Stomach smooth muscle (tissue), 2 donors: ENCODE data around the gene HNRNPA3.
"Not testable (repeated sequence)": the region's sequence is repeated elsewhere in the genome, so short reads cannot be mapped to it uniquely, and the experiment has no call there.

Experiments used
- H3K27ac ChIP-seq: one replicate; pipeline ENCODE4 v1.7.0; 2013; ENCODE audit warnings: mild to moderate bottlenecking, low read length, inconsistent platforms
- H3K27me3 ChIP-seq, 2 donors: one replicate each; pipeline ENCODE4 v1.7.0; 2013; ENCODE audit warnings: low read length in 2 of 2; ENCODE audit not compliant: insufficient read depth in 2 of 2, control insufficient read depth in 1 of 2
- H3K36me3 ChIP-seq, 2 donors: one replicate each; pipeline ENCODE4 v1.7.0; 2013; ENCODE audit warnings: low read length in 2 of 2; ENCODE audit not compliant: control insufficient read depth in 2 of 2, insufficient read depth in 2 of 2
- H3K4me1 ChIP-seq: one replicate; pipeline ENCODE4 v1.7.0; 2013; ENCODE audit warnings: low read length; ENCODE audit not compliant: control insufficient read depth, insufficient read depth
- H3K4me3 ChIP-seq, 2 donors: one replicate each; pipeline ENCODE4 v1.7.0; 2013; ENCODE audit warnings: low read length in 2 of 2
- H3K9ac ChIP-seq, 2 donors: one replicate each; pipeline ENCODE4 v1.7.0; 2013; ENCODE audit warnings: low read length in 2 of 2, mild to moderate bottlenecking in 1 of 2
- H3K9me3 ChIP-seq, 2 donors: one replicate each; pipeline ENCODE4 v1.7.0; 2013; ENCODE audit warnings: low read length in 2 of 2; ENCODE audit not compliant: control insufficient read depth in 2 of 2
- donor health status: healthy.
- donor health status: Pancreatic carcinoma.

HNRNPA3 gene

DNA sequence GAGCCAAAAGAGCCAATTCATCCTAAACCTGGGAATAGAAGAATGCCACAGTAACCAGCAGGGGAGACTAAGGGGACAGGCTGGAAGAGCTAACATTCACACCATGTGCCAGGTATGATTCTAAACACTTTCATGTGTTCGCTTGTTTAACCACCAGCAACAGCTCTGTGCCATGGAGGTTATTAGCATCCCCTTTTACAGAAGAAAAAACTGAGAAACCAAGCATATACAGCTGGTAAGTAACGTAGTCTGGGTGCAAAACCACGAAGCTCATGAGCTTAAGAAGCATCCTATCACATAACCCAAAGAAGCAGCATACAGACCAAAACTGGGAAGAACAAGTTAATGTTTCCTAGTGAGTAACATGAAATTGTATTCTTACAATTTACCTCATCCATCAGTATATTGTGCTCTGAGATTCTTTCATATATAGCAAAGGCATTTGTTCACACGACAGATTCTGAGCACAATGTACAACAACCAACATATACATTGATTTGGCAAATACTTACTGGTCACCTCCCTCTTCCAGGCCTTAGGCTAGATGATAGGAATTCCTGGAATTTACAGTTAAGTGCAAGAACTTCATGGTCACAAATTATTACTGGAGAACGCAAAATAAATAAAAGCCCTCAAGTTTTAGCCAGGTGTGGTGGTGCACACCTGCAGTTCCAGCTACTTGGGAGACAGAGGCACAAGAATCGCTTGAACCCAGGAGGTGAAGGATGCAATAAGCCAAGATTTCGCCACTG, 36.5 kb upstream of the HNRNPA3 start:
- Histone ChIP-seq H3K27ac (no peak overlapping the region), H3K9ac (no peak overlapping the region), H3K4me1 (no peaks in the 10 kb centered on the region), H3K36me3 (no peaks in the 10 kb centered on the region), H3K27me3 (no peaks in the 10 kb centered on the region), H3K4me3 (no peak overlapping the region), H3K9me3 (no peaks in the 10 kb centered on the region)

DNA sequence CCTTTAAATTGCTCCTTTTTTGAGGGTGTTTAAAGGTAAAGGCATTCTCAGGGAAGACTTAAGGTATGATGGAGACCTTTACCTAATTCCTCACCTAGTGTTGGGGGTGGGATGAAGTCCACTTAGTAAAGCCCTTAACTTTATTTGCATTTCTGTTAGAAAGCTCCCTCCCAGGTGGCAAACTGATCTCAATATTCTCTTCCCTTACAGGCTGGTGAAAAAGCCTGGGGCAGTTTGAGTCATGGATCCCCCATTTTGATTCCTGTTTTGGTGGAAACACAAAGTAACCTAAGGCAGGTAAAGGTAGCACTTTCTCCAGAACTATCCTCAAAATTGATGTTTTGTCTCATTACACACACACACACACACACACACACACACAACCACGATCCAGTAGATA, 33.8 kb upstream of the HNRNPA3 start:
- Histone ChIP-seq H3K36me3 (no peaks in the 10 kb centered on the region), H3K9ac (no peak overlapping the region), H3K4me1 (no peaks in the 10 kb centered on the region), H3K27me3 (no peaks in the 10 kb centered on the region), H3K9me3 (no peaks in the 10 kb centered on the region), H3K4me3 (no peak overlapping the region), H3K27ac (no peak overlapping the region)

DNA sequence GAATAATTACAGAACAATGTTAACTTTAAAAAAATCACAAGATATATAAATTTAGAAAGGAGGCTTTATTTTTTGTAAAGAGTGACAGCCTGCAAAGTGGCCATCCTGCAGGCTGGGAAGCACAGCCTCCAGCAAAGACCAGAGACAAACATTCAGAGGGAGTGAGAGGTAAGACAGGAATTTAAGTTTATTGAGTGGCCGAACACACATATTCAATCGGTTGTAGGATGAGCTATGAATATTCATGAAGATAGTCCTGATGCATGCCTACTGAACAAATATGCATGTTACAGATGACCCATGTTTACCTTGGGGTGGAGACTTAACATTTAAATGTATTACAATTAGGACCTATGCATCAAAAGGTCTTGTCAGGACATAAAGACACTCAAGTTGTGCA, 33.4 kb upstream of the HNRNPA3 start:
- no peaks in the 10 kb centered on the region for H3K36me3 ChIP-seq
- H3K9ac ChIP-seq: no peak overlapping the region
- no peaks in the 10 kb centered on the region for H3K27me3 ChIP-seq
- no peaks in the 10 kb centered on the region for H3K9me3 ChIP-seq
- no peak overlapping the region for H3K27ac ChIP-seq
- H3K4me1 ChIP-seq: no peaks in the 10 kb centered on the region
- H3K4me3 ChIP-seq: no peak overlapping the region

DNA sequence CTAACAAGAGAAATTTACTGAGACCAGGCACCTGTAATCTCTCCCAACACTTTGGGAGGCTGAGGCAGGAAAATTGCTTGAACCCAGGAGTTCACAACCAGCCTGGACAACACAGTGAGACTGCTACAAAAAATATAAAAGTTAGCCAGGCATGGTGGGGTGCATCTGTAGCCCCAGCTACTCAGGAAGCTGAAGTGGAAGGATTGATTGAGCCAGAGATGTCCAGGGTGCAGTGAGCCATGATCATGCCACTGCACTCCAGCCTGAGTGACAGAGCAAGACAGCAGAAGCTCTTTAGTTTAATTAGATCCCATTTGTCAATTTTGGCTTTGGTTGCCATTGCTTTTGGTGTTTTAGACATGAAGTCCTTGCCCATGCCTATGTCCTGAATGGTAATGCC, 32.9 kb upstream of the HNRNPA3 start:
- H3K9ac ChIP-seq, H3K9me3 ChIP-seq, H3K27me3 ChIP-seq, H3K4me1 ChIP-seq, H3K27ac ChIP-seq, H3K36me3 ChIP-seq, H3K4me3 ChIP-seq: not testable (repeated sequence)

DNA sequence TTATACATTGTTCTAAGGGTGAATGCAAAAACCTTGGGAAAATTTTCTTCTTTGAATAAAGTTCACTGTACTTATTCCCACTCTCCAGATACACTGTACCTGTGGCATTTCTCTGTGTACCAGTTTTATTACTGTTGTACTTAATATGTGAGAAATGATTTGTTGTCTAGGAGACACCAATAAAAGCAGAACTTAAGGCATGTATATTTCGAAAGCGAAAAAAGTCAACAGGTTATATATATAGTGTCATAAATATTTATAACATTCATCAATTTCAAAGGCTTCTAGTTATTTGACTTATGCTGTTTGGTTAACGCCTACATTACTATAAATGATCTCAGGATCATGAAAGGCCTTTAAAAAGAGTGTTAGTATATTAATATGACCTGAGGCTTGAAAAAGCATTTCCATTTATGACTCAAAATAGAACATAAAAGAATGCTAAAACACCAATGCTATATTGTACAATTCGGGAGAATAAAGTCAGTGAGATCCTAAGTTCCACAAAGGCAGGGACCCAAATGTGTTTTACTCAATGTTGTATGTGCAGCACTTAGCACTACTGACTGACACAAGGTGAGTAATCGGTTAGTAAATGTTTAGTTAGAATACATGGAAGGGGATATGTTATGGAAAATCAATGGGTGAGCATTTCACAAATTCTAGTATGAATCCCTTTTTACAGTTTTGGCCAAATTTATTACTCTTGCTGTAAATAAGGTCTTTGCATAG, 32.2 kb upstream of the HNRNPA3 start:
- H3K27ac ChIP-seq: no peak overlapping the region
- H3K4me1 ChIP-seq: no peaks in the 10 kb centered on the region
- no peaks in the 10 kb centered on the region for H3K9me3 ChIP-seq
- H3K4me3 ChIP-seq: no peak overlapping the region
- no peaks in the 10 kb centered on the region for H3K27me3 ChIP-seq
- no peaks in the 10 kb centered on the region for H3K36me3 ChIP-seq
- no peak overlapping the region for H3K9ac ChIP-seq

DNA sequence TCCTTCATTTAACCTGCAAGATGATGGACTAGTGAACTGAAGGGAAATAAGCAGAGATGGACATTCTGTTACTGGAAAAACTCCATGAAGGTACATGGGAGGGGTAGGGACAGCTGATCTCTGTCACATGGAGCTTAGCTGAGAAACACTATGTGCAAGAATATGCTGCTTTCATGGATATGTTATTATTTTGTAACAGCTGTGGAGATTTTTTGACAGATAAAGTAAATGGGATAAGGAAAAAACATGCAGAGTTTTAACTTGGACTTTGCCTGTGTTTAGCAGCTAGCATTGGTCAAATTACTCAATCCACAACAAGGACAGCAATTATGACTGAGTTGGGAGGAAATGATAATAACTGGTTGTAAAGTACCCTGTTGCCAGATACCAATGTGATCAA, 28.7 kb upstream of the HNRNPA3 start:
- Histone ChIP-seq H3K4me1 (no peaks in the 10 kb centered on the region), H3K9me3 (no peaks in the 10 kb centered on the region), H3K9ac (no peak overlapping the region), H3K4me3 (no peak overlapping the region), H3K27me3 (no peaks in the 10 kb centered on the region), H3K27ac (no peak overlapping the region), H3K36me3 (no peaks in the 10 kb centered on the region)

DNA sequence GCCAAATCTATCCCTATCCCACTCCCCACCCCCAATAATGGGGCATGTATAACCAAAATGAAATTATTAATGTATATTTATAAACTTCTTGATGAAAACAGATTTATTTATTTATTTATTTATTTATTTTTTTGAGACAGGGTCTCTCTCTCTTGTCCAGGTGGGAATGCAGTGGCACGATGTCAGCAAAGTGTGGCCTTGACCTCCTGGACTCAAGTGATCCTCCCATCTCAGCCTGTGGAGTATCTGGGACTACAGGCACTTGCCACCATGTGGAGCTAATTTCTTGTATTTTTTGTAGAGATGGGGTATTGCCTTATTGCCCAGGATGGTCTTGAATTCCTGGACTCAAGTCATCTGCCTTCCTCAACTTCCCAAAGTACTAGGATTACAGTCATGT, 28.0 kb upstream of the HNRNPA3 start:
- Histone ChIP-seq H3K27me3 (no peaks in the 10 kb centered on the region), H3K9ac (no peak overlapping the region), H3K9me3 (no peaks in the 10 kb centered on the region), H3K4me1 (no peaks in the 10 kb centered on the region), H3K4me3 (no peak overlapping the region), H3K36me3 (no peaks in the 10 kb centered on the region), H3K27ac (no peak overlapping the region)

DNA sequence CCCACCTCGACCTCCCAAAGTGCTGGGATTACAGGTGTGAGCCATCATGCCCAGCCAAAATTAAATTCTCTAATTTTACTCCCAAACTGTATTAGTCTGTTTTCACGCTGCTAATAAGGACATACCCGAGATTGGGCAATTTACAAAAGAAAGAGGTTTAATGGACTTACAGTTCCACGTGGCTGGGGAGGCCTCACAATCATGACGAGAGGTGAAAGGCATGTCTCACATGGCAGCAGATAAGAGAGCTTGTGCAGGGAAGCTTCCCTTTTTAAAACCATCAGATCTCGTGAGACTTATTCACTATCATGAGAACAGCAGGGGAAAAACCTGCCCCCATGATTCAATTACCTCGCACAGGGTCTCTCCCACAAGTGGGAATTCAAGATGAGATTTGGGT, 26.6 kb upstream of the HNRNPA3 start:
- H3K27me3 ChIP-seq, H3K4me1 ChIP-seq: not testable (repeated sequence)

DNA sequence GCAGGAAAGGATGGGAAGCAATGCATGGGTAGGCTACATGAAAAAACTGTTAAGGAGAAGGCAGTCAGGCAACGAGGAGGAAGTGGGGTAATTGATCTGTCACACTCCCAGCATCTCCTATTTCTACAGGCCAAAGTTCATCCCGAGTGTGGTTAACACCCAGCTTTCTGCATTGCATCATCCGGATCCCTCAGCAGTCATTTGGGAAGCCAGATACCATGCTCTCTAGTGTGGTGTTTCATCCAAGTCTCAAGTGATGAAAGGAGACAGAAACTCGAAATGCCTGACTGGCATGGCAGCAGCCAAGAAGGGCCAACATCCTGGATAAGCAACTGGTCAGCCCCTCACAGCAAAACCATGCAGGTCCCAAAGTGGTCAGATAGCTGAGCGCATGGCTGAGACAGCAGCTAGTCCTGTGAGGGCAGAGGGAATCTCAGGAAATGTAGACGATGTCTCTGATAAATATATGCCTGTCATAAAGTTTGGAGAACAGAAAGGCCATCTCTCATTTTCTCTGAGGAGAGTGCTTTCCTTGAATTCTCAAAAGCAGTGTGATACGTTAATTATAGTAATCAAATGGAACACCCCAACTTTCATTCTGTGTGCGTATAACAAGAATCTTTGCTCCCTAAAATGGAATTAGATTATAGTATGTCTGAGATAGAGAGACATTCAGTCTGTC, 24.8 kb upstream of the HNRNPA3 start:
- Histone ChIP-seq H3K4me1 (no peaks in the 10 kb centered on the region), H3K27ac (no peak overlapping the region), H3K9ac (no peak overlapping the region), H3K27me3 (no peaks in the 10 kb centered on the region), H3K36me3 (no peaks in the 10 kb centered on the region), H3K9me3 (no peaks in the 10 kb centered on the region), H3K4me3 (no peak overlapping the region)

More for the DNA sequence above, 26.6 kb upstream of the HNRNPA3 start:
- H3K36me3 ChIP-seq, H3K4me3 ChIP-seq, H3K9ac ChIP-seq, H3K27ac ChIP-seq, H3K9me3 ChIP-seq: not testable (repeated sequence)

DNA sequence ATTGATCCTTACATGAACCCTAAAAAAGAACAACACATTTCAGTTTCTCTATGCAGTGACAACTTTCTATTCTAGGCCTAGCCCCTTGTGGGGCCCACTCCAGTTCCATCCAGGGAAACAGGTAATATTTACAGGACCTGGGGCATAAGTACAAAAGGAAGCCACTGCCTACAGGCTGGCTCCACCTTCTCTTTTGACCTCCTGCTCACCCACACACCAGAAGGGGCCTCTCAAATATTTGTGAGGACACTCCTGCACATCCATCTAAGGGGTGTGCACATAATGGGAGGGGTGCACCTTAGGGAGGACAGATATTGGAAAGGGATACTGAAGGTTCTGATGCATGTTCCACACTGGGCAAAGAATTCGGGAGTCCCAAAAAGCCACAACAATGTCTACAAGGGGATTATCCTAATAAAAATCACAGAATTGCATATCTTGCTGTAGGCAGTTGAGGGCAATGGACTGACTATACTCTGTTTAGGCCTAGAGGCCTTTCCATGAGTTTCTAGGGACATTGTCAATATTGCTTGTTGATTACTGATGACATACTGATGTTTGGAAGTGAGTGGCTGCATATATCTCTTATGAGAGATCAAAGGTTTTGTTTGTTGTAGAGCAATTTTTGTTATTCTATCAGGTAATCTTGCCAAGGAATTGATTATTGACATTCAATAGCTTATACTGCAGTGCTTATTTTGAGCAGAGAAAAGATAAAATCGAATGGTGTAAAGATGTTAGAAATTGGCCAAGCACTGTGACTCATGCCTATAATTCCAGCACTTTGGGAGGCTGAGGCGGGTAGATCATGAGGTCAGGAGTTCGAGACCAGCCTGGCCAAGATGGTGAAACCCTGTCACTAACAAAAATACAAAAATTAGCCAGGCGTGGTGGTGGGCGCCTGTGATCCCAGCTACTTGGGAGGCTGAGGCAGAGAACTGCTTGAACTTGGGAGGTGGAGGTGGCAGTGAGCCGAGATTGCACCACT, 23.8 kb upstream of the HNRNPA3 start:
- no peaks in the 10 kb centered on the region for H3K4me1 ChIP-seq
- no peak overlapping the region for H3K4me3 ChIP-seq
- H3K27ac ChIP-seq: no peak overlapping the region

More for the DNA sequence above, 23.8 kb upstream of the HNRNPA3 start:
- Histone ChIP-seq H3K9me3 (no peaks in the 10 kb centered on the region), H3K36me3 (no peaks in the 10 kb centered on the region), H3K27me3 (no peaks in the 10 kb centered on the region), H3K9ac (no peak overlapping the region)
